Breast epithelium (tissue), 4 donors: ENCODE results near the gene RNF126. TPM values are rescaled to one million over a fixed set of nuclear protein-coding genes. Genes with fewer than 3 reads are reported as not detected.

Experiments used
- DNase-seq, 2 donors: peaks; one replicate each; pipeline ENCODE4 v3.0.0-alpha.2; 2019; ENCODE audit warnings: low spot score in 2 of 2
- H3K27ac ChIP-seq, 2 donors: fragments of 200-600 bp; sonication (generic) in 1 of 2; one replicate each; pipeline ENCODE4 v1.5.1; 2016 to 2019; ENCODE audit warnings: mild to moderate bottlenecking in 1 of 2
- H3K27me3 ChIP-seq, 2 donors: fragments of 200-600 bp; sonication (generic) in 1 of 2; one replicate each; pipeline versions ENCODE4 v1.5.1 to v1.6.0; 2017 to 2019; ENCODE audit warnings: control low read depth in 1 of 2, mild to moderate bottlenecking in 1 of 2
- H3K36me3 ChIP-seq: fragments of 200-600 bp; one replicate; pipeline ENCODE4 v1.5.1; 2019
- H3K4me1 ChIP-seq, 2 donors: fragments of 200-600 bp; sonication (generic); one replicate each; pipeline ENCODE4 v1.5.1; 2016 to 2019; ENCODE audit warnings: control low read depth in 1 of 2
- H3K4me3 ChIP-seq, 3 donors: fragments of 200-600 bp; sonication (generic); 1 replicate in 2 of 3; 2 replicates in 1 of 3; pipeline ENCODE4 v1.5.1; 2016 to 2019; ENCODE audit warnings: mild to moderate bottlenecking in 3 of 3, moderate library complexity in 2 of 3
- H3K9me3 ChIP-seq, 2 donors: fragments of 200-600 bp; sonication (generic) in 1 of 2; one replicate each; pipeline ENCODE4 v1.5.1; 2016 to 2019; ENCODE audit warnings: control low read depth in 1 of 2
- POLR2A ChIP-seq: fragments of 450-650 bp; IDR thresholded peaks from one replicate; pipeline ENCODE4 v1.6.1; 2016; ENCODE audit warnings: antibody characterized with exemption, mild to moderate bottlenecking, moderate library complexity
- POLR2AphosphoS5 ChIP-seq, 3 donors: sonication (generic); formaldehyde crosslinking; IDR thresholded peaks; one replicate each; pipeline ENCODE4 v1.6.1; 2017; ENCODE audit warnings: antibody characterized with exemption in 3 of 3
- intact Hi-C: fragments of 100-400 bp; cut with DNase I; formaldehyde crosslinking; loops from one replicate; pipeline ENCODE4 v1.15.1; 2023; ENCODE audit warnings: low total_unique reads
- total RNA-seq, 3 donors: library from RNA; depleted of rRNA; stranded (reverse); fragments of >200 nt; gene quantifications; one replicate each; pipeline ENCODE4 v1.1.0, GENCODE V29; 2016
- TF ChIP-seq, protein P1 (sequence below), 3 donors: fragments of 450-650 bp; IDR thresholded peaks; one replicate each; pipeline ENCODE4 v1.5.1; 2016 to 2017; ENCODE audit warnings: antibody characterized with exemption in 3 of 3, mild to moderate bottlenecking in 3 of 3, moderate library complexity in 3 of 3

RNF126 gene
- total RNA-seq, 3 donors from 2014 or later = 41.1 to 46.5 (median 46.2) TPM

DNA sequence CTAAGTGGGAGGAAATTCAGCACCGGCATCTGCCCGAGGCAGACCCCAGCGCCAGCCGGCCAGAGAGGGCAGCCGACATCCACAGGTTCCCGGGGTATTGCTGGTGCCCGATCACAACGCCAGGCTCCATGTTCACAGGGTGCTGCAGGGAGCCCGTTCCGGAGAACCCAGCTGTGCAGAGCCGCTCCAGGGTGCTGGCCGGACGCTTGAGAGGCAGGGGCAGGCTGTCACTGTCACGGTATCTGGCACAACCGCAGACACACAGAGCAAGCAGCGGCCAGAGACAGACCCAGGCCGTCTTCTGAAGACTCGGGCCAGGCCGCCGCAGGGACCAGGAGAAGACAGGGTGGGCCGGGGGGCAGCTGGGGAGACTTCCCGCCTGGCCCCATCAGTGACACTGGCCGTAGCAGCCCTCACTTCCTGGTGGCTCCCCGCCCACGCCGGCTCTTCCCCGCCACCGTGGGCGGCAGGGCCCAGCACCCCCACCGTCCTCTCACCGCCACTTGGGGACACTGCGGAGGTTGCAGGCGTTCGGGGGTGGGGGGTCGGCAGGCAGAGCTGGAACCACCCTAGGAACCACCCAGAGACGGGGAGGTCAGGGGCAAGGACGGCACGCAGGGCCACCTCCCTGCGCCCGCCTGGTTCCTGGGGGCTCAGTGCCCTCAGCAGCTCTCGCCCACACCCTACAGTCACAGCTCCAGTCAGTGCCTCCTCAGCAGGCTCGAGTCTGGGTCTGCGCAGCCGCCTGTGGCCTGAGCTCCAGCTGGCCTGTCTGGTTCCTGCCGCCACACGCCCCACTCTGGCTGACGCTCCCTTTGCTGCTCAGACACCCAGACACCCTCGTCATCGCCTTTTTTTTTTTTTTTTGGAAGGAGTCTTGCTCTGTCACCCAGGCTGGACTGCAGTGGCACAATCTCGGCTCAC is 3.8 kb downstream of the RNF126 start:
- Histone ChIP-seq H3K36me3 (no peaks in the 10 kb centered on the region), H3K4me1 (peaks cover 18 to 27% of the 10 kb centered on the region in 2 donors), H3K27ac (peak overlapping the region; percentile 89 to 97), H3K4me3 (peak overlapping the region in 2 of 3 donors; percentile 24 to 81), H3K9me3 (no peaks in the 10 kb centered on the region), H3K27me3 (no peaks in the 10 kb centered on the region)
- DNase-seq = peak in 1 of 2 donors; percentile 76
- intact Hi-C loops = no loop called here
- TF ChIP-seq POLR2AphosphoS5 (IDR thresholded peaks at IDR 0.05) = no peak
- TF ChIP-seq, protein P1, sequence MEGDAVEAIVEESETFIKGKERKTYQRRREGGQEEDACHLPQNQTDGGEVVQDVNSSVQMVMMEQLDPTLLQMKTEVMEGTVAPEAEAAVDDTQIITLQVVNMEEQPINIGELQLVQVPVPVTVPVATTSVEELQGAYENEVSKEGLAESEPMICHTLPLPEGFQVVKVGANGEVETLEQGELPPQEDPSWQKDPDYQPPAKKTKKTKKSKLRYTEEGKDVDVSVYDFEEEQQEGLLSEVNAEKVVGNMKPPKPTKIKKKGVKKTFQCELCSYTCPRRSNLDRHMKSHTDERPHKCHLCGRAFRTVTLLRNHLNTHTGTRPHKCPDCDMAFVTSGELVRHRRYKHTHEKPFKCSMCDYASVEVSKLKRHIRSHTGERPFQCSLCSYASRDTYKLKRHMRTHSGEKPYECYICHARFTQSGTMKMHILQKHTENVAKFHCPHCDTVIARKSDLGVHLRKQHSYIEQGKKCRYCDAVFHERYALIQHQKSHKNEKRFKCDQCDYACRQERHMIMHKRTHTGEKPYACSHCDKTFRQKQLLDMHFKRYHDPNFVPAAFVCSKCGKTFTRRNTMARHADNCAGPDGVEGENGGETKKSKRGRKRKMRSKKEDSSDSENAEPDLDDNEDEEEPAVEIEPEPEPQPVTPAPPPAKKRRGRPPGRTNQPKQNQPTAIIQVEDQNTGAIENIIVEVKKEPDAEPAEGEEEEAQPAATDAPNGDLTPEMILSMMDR (IDR thresholded peaks at IDR 0.05) = no peak
- TF ChIP-seq POLR2A = no peak

GRCh38 chr19:658059-658839 is 4.8 kb downstream of the RNF126 start:
- no peak for DNase-seq
- Histone ChIP-seq H3K36me3 (no peaks in the 10 kb centered on the region), H3K4me1 (peaks cover 12 to 22% of the 10 kb centered on the region in 2 donors), H3K9me3 (no peaks in the 10 kb centered on the region), H3K27me3 (no peaks in the 10 kb centered on the region), H3K27ac (peak overlapping the region; percentile 89 to 97), H3K4me3 (peak overlapping the region in 1 of 3 donors; percentile 81)
- intact Hi-C loops = no loop called here
- TF ChIP-seq POLR2AphosphoS5 (IDR thresholded peaks at IDR 0.05) (no peak), POLR2A (no peak)
- TF ChIP-seq, protein P1 (IDR thresholded peaks at IDR 0.05) = no peak

DNA sequence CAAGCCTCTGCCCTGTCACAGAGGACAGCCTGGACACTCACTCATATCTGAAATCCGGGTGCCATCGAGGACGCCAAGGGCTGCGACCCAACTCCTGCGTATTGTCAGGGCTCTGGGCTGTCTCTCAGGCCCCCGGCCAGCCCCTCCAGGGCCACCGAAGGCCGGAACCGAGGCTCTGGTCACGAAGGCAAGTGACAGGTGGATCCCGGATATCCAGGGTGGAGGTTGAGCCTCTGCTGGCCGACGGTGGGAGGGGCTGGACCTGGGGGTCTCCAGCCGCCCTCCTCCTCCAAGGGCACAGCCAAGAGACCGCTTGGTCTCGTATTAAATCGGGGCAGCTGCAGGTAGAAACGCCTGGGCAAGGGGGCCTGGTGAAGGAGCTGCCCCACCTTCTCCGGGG is 5.4 kb downstream of the RNF126 start:
- DNase-seq = no peak
- H3K9me3 ChIP-seq = no peaks in the 10 kb centered on the region
- H3K27ac ChIP-seq = no peak overlapping the region
- TF ChIP-seq POLR2A = no peak
- no peak for TF ChIP-seq POLR2AphosphoS5 (IDR thresholded peaks at IDR 0.05)
- TF ChIP-seq, protein P1 (IDR thresholded peaks at IDR 0.05) = no peak
- no peak overlapping the region for H3K4me3 ChIP-seq
- H3K36me3 ChIP-seq = no peaks in the 10 kb centered on the region
- peaks cover 12 to 22% of the 10 kb centered on the region in 2 donors for H3K4me1 ChIP-seq
- intact Hi-C loops = no loop called here
- no peaks in the 10 kb centered on the region for H3K27me3 ChIP-seq

- H3K4me3 ChIP-seq = no peak overlapping the region
- intact Hi-C loops = no loop called here
- H3K4me1 ChIP-seq = peaks cover 12 to 22% of the 10 kb centered on the region in 2 donors
- H3K36me3 ChIP-seq = no peaks in the 10 kb centered on the region
- TF ChIP-seq, protein P1 (IDR thresholded peaks at IDR 0.05) = no peak
- TF ChIP-seq POLR2A (no peak), POLR2AphosphoS5 (IDR thresholded peaks at IDR 0.05) (no peak)
- H3K9me3 ChIP-seq = no peaks in the 10 kb centered on the region
- DNase-seq = no peak
- H3K27me3 ChIP-seq = no peaks in the 10 kb centered on the region
- no peak overlapping the region for H3K27ac ChIP-seq
These were observed 6.1 kb downstream of the RNF126 start for GRCh38 chr19:656751-657559.
